GM18858 (cell line): ENCODE results near the gene FCN1.

ENCODE experiments used
- ATAC-seq: cut with Tn5 transposase; IDR thresholded peaks from one replicate; pipeline ENCODE4 v1.9.1; 2021; ENCODE audit not compliant: unreplicated experiment

FCN1 gene

GRCh38 chr9:134915046-134915985 is 2.4 kb downstream of the FCN1 start:
- no peak for ATAC-seq

GRCh38 chr9:134914501-134914834 is 3.2 kb downstream of the FCN1 start:
- ATAC-seq, result no peak

- no peak for ATAC-seq
These were observed 3.8 kb downstream of the FCN1 start for GRCh38 chr9:134913713-134914500.

- no peak for ATAC-seq
These were observed 4.5 kb downstream of the FCN1 start for GRCh38 chr9:134913041-134913712.

GRCh38 chr9:134912126-134912840 is 5.4 kb downstream of the FCN1 start:
- no peak for ATAC-seq

GRCh38 chr9:134909511-134910481 is 7.9 kb downstream of the FCN1 start:
- ATAC-seq, result no peak

- no peak for ATAC-seq
These were observed 9.0 kb downstream of the FCN1 start for GRCh38 chr9:134908524-134909309.

GRCh38 chr9:134902936-134903335 is 14.8 kb downstream of the FCN1 start:
- no peak for ATAC-seq

GRCh38 chr9:134899818-134900217 is 17.9 kb downstream of the FCN1 start:
- ATAC-seq, result no peak

GRCh38 chr9:134899168-134899567 is 18.5 kb downstream of the FCN1 start:
- ATAC-seq, result no peak

GRCh38 chr9:134898319-134898718 is 19.4 kb downstream of the FCN1 start:
- ATAC-seq, result no peak

- ATAC-seq, result no peak
These were observed 20.0 kb downstream of the FCN1 start for GRCh38 chr9:134897584-134898170.

- no peak for ATAC-seq
These were observed 20.7 kb downstream of the FCN1 start for GRCh38 chr9:134896834-134897583.

GRCh38 chr9:134895908-134896833 is 21.5 kb downstream of the FCN1 start:
- no peak for ATAC-seq

GRCh38 chr9:134895567-134895907 is 22.2 kb downstream of the FCN1 start:
- no peak for ATAC-seq

GRCh38 chr9:134895097-134895496 is 22.6 kb downstream of the FCN1 start:
- no peak for ATAC-seq
